Measurements from ENCODE around the gene CHAC1. TPM values are rescaled to one million over a fixed set of nuclear protein-coding genes. Genes with fewer than 3 reads are reported as not detected.

The CHAC1 gene
- total RNA-seq, 1 donor from 2014 or later = 0.46 TPM

DNA sequence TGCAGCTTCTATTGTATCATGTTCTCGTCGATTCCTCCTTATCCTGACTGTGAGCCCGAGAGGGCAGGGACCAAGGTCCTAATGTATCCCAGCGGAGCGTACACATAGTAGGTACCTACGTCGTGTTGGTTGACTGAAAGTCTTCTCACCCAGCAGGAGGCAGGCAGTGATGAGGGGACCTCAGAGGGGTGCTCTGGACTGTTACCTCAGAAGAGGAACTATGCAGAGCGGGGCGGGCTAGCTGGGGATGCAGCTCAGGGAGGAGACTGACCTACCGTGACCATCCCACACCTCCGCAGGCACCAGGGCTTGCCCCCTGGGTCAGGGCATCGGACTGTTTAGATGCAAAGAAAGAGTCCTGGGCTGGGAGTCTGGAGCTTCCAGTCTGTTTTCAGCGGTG is 11.4 kb downstream of the CHAC1 start:
- ATAC-seq (ENCODE audit: poor library complexity) (no peak), DNase-seq (no peak)
- intact Hi-C loops (cut with DNase I) = no loop called here

DNA sequence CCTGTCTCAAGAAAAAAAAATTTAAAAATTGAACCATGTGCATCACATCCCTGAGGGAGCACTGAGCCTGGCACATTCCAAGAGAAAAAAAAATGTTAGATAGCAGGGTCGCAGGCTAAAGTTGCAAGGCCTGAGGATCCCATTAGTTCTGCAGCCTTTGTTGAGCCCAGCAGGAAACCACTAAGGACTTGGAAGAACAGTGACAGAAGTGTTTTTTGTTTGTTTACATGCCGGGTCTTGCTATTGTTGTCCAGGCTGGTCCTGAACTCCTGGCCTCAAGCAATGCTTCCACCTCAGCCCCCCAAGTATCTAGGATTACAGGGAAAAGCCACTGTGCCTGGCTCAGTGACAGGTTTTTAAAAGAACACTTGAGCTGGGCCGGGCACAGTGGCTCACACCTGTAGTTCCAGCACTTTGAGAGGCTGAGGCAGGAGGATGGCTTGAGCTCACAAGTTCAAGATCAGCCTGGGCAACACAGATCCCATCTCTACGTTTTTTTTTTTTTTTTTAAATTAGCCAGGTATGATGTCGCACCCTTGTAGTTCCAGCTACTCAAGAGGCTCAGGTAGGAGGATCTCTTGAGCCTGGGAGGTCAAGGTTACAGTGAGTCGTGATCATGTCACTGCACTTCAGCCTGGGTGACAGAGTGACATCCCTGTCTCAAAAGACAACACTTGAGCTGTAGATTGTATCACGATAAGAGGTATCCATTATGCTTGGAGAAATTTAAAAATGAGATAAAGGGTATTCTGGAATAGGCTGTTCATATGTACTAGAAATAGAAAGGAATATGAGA is 15.2 kb downstream of the CHAC1 start:
- DNase-seq = no peak
- intact Hi-C loops (cut with DNase I) = no loop called here

DNA sequence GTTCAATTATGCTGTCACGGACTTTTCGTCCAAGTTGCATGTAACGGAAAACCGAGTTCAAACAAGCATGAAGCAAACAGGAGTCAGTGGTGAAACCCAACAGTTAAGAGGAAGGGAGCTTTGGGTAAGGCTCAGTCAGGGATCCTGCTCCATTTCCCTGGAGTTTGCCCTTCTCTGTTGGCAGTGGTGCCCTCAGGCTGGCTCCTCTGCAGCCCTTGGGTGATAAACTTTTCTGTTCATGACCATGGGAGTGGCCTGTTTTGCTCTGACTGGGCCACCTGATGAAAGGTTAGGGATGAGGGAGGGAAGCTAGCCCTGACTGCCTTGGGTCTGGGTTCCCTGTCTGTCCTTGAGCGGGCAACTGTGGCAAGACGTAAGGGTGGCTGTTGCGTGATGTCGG is 16.1 kb downstream of the CHAC1 start:
- intact Hi-C loops (cut with DNase I) = no loop called here
- ATAC-seq (ENCODE audit: poor library complexity) (no peak), DNase-seq (no peak)

More for the DNA sequence above, 15.2 kb downstream of the CHAC1 start:
- no peak for ATAC-seq (ENCODE audit: poor library complexity)

GRCh38 chr15:40974879-40975278 is 21.6 kb downstream of the CHAC1 start:
- intact Hi-C loops (cut with DNase I) = no loop called here
- ATAC-seq (ENCODE audit: poor library complexity) (no peak), DNase-seq (no peak)

GRCh38 chr15:40976819-40977218 is 23.5 kb downstream of the CHAC1 start:
- intact Hi-C loops (cut with DNase I) = no loop called here

GRCh38 chr15:40978141-40978540 is 24.9 kb downstream of the CHAC1 start:
- intact Hi-C loops (cut with DNase I) = no loop called here
- DNase-seq = no peak
- no peak for ATAC-seq (ENCODE audit: poor library complexity)

More at GRCh38 chr15:40976819-40977218, 23.5 kb downstream of the CHAC1 start:
- ATAC-seq (ENCODE audit: poor library complexity) = no peak
- DNase-seq = no peak

DNA sequence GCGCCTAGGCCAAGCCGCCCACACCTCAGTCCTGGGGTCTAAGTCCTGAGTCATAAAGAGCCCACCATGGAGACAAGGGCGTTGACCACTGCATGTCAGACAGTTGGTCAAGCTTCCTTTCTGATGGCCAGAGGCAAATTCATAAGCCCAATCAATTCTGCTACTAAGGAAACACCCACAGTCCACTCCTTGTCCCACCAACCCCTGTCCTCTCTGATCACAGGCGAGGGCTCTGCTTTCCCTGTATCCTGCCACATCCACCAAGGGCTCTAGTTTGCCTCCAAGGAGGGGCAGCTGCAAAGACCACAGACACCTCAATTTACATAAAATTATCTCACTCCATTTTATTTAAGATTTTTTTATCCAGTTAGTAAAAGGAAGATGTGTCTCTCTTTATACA is 25.3 kb downstream of the CHAC1 start:
- no peak for ATAC-seq (ENCODE audit: poor library complexity)
- intact Hi-C loops (cut with DNase I) = no loop called here
- no peak for DNase-seq

GRCh38 chr15:40981186-40981585 is 27.9 kb downstream of the CHAC1 start:
- intact Hi-C loops (cut with DNase I) = loop anchor here (5.0 kb wide), 1 partner anchor 34 kb away; no protein-coding TSS in a partner anchor
- DNase-seq = no peak
- ATAC-seq (ENCODE audit: poor library complexity) = no peak

DNA sequence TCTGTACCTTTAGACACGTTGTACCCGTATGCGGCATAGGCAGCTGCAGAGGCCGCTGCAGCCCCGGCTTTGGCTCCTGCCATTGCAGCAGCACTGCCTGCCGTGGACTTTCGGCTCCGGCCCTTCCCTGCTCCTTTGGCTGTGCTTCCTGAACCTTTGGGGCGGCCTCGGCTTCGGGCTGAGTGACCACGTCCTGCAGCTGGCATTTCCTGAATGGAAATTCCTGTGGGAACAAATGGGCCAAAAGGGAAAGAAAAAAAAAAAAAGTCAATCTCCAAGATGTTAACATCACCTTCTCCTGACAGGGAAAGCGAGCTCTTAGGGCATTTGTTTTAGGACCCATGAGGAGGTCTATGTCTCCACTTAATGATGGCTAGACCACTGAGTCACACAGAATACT is 29.6 kb downstream of the CHAC1 start:
- DNase-seq (no peak), ATAC-seq (ENCODE audit: poor library complexity) (no peak)
- intact Hi-C loops (cut with DNase I) = loop anchor here (5.0 kb wide), 1 partner anchor 36 kb away; no protein-coding TSS in a partner anchor

DNA sequence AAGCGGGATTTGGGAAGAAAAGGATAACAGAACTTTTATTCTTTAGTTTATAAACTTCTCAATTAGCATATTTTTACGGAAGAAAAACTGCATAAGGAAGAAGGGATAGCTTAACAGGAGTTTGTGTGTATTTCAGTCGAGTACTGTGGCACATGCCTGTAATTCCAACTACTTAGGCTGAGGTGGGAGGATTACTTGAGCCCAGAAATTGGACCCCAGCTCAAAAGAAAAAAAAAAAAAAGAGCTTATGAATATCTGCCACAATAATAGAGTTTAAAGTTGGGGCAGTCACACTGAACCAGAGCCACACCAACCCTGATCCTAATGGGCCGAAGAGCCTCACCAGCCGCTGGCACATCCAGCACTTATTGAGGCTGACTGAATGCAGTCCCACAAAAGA is 31.1 kb downstream of the CHAC1 start:
- DNase-seq (no peak), ATAC-seq (ENCODE audit: poor library complexity) (no peak)
- intact Hi-C loops (cut with DNase I) = loop anchor here (5.0 kb wide), 1 partner anchor 37 kb away; no protein-coding TSS in a partner anchor

DNA sequence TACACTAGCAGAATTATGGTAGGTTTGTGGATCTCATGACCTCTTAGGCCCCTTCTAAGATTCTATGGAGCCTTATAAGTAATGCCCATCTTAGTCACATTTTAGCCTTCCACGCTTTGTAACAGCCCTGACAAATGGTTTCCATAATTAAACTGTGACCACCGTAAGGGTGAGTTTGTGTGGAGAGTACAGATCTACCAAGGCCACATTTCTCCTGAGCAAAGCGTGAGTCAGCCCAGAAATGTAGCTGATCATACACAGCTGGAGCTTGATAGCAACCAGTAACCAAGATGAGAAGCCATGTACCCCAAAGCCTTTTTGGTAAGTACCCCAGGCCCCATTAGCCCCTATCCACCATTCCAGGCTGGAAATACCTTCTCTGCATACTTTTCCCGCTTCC is 31.7 kb downstream of the CHAC1 start:
- no peak for DNase-seq
- ATAC-seq (ENCODE audit: poor library complexity) = no peak
- intact Hi-C loops (cut with DNase I) = loop anchor here (5.0 kb wide), 1 partner anchor 38 kb away; no protein-coding TSS in a partner anchor

GRCh38 chr15:40985541-40986330 is 32.5 kb downstream of the CHAC1 start:
- no peak for DNase-seq
- no peak for ATAC-seq (ENCODE audit: poor library complexity)
- intact Hi-C loops (cut with DNase I) = no loop called here

- ATAC-seq (ENCODE audit: poor library complexity) = no peak
- intact Hi-C loops (cut with DNase I) = no loop called here
- DNase-seq = no peak
Observed at GRCh38 chr15:40986820-40987219, 33.5 kb downstream of the CHAC1 start.

DNA sequence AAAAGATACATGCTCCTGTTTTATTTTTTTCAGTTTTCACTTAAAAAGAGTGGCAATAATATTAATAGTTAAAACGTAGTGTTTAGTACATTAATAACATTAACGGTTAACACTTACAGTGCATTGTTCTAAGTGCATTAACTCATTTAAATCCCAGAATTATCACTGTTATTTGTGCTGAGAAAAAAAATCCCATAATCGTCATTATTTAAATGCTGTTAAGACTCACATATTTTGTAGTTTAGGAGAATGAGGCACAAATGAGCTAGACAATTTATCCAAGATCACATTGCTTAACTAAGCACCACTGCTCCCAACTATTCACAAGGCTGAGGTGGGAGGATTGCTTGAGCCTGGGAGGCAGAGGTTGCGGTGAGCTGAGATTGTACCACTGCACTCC is 34.9 kb downstream of the CHAC1 start:
- ATAC-seq (ENCODE audit: poor library complexity) = no peak

GRCh38 chr15:40990080-40990479 is 36.8 kb downstream of the CHAC1 start:
- DNase-seq (no peak), ATAC-seq (ENCODE audit: poor library complexity) (no peak)
- intact Hi-C loops (cut with DNase I) = no loop called here

More for the DNA sequence above, 34.9 kb downstream of the CHAC1 start:
- no peak for DNase-seq
- intact Hi-C loops (cut with DNase I) = no loop called here

GRCh38 chr15:40990789-40991188 is 37.5 kb downstream of the CHAC1 start:
- intact Hi-C loops (cut with DNase I) = no loop called here
- no peak for ATAC-seq (ENCODE audit: poor library complexity)
- DNase-seq = no peak

DNA sequence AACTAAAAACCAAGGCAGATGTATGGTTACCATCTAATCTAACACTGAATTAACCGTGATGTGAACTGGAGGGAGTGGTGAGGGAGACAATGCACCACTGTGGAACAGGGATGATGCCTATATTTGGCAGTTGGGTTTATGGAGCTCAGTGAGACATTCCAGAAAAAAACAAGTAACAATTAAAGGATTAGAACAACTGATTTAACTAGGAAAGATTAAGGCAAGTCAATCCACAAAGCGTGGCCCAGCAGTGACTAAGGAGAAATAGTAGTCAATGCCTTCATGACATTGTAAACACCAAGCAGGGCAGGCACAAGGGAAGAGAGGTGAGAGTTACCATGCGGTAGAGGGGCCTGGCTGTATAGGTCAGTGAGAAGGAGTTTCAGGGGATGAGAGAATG is 38.1 kb downstream of the CHAC1 start:
- DNase-seq (no peak), ATAC-seq (ENCODE audit: poor library complexity) (no peak)
- intact Hi-C loops (cut with DNase I) = no loop called here

DNA sequence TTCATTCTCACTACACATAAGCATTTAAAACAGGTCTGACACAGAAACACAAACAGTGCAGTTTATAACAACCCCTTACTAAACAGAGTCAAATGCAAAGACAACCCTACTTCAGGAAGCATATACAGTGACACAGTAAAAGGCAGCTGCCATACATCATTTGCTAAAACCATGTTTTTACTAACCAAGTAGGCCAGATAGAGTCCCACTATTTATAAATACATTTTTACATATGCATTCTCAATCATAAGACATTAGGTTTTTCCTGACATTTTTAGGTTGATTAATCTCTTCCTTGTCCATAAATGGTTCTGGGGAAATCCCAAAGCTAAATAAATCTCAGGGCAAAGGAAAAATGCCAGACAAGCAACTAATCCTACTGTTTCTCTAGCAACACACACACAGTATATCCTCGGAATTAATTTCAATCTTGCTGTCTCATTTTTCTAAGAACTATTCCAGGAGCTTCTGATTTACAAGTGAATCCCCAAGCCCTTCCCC is 39.0 kb downstream of the CHAC1 start:
- no peak for ATAC-seq (ENCODE audit: poor library complexity)
- intact Hi-C loops (cut with DNase I) = no loop called here

GRCh38 chr15:40992825-40993224 is 39.6 kb downstream of the CHAC1 start:
- ATAC-seq (ENCODE audit: poor library complexity) (no peak), DNase-seq (no peak)
- intact Hi-C loops (cut with DNase I) = no loop called here

More for the DNA sequence above, 39.0 kb downstream of the CHAC1 start:
- DNase-seq = no peak

DNA sequence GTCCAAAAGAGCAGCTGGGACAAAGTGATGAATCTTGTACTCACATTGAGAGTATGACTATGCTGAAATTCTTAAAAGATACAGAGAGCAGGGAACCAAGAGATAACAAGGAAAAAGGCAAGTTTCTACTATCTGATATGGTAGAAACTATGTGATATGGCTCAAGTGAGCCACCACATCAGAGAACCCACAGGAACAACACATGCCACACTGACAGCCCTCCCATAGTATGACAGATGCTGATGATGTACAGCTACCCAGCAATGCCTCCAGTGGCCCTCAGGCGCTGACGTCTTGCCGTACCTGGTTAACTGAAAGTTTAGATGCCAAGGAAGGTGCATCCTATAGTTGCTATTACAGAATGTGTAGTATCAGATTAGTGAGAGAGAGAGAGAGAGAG is 42.4 kb downstream of the CHAC1 start:
- intact Hi-C loops (cut with DNase I) = no loop called here
- DNase-seq (no peak), ATAC-seq (ENCODE audit: poor library complexity) (no peak)
